PC-9 (cell line): ENCODE data around the gene LRRC61. TPM values are rescaled to one million over a fixed set of nuclear protein-coding genes. Genes with fewer than 3 reads are reported as not detected.
"Not testable (repeated sequence)": the region's sequence is repeated elsewhere in the genome, so short reads cannot be mapped to it uniquely, and the experiment has no call there.

Experiments used
- BruUV-seq: library from RNA; stranded (reverse); fragments of 400-500 nt; replicated peaks from 2 replicates; lab custom pipeline; 2021; lab: Mats Ljungman, UMichigan
- CTCF ChIA-PET: fragments of 300-600 bp; sonication (Branson Sonifier 250); formaldehyde crosslinking; loops from one replicate; lab custom pipeline; 2022; ENCODE audit warnings: antibody characterized with exemption; lab: Charles Lee
- POLR2A ChIA-PET: fragments of 300-600 bp; sonication (Branson Sonifier 250); formaldehyde crosslinking; loops from one replicate; lab custom pipeline; 2022; ENCODE audit warnings: antibody characterized with exemption; ENCODE audit not compliant: unreplicated experiment; lab: Charles Lee
- DNase-seq, 2 experiments: peaks; one replicate each; pipeline versions ENCODE4 v3.0.0 to v3.0.0-alpha.2; 2015 to 2022; ENCODE audit warnings: mixed read lengths in 1 of 2
- H2AFZ ChIP-seq: fragments of 200-600 bp; sonication (generic); 2 replicates; pipeline ENCODE4 v1.8.1; 2017; ENCODE audit warnings: antibody characterized with exemption
- H3F3A ChIP-seq: fragments of 200-600 bp; sonication (generic); 2 replicates; pipeline ENCODE4 v1.8.1; 2017; ENCODE audit warnings: antibody characterized with exemption, mild to moderate bottlenecking, low read depth; ENCODE audit not compliant: insufficient read depth
- H3K27ac ChIP-seq: fragments of 200-600 bp; sonication (generic); 2 replicates; pipeline ENCODE4 v1.6.1; 2016; ENCODE audit warnings: mixed run types
- H3K27me3 ChIP-seq: fragments of 200-600 bp; sonication (generic); 2 replicates; pipeline ENCODE4 v1.6.1; 2016; ENCODE audit warnings: low read depth, mixed run types; ENCODE audit not compliant: insufficient read depth
- H3K36me3 ChIP-seq: fragments of 200-600 bp; sonication (generic); 2 replicates; pipeline ENCODE4 v1.6.1; 2016; ENCODE audit warnings: low read depth, mixed run types
- H3K4me1 ChIP-seq: fragments of 200-600 bp; sonication (generic); replicated peaks from 2 replicates; pipeline ENCODE4 v1.6.1; 2016; ENCODE audit warnings: mixed run types; ENCODE audit not compliant: insufficient read depth
- H3K4me2 ChIP-seq: fragments of 200-600 bp; sonication (generic); 2 replicates; pipeline ENCODE4 v1.6.1; 2017; ENCODE audit warnings: mixed run types
- H3K4me3 ChIP-seq: fragments of 200-600 bp; sonication (generic); 2 replicates; pipeline ENCODE4 v1.6.1; 2016; ENCODE audit warnings: mixed run types
- H3K79me2 ChIP-seq: fragments of 200-600 bp; sonication (generic); 2 replicates; pipeline ENCODE4 v1.6.1; 2017; ENCODE audit warnings: low read depth, mixed run types
- H3K9me2 ChIP-seq: fragments of 200-600 bp; sonication (generic); 2 replicates; pipeline ENCODE4 v1.8.1; 2017; ENCODE audit warnings: mild to moderate bottlenecking; ENCODE audit not compliant: insufficient read depth
- H3K9me3 ChIP-seq: fragments of 200-600 bp; sonication (generic); 2 replicates; pipeline ENCODE4 v1.8.1; 2016; ENCODE audit warnings: low read depth; ENCODE audit not compliant: insufficient read depth
- H4K20me1 ChIP-seq: fragments of 200-600 bp; sonication (generic); 2 replicates; pipeline ENCODE4 v1.8.1; 2017; ENCODE audit not compliant: insufficient read depth
- intact Hi-C: fragments of 100-400 bp; cut with micrococcal nuclease; formaldehyde crosslinking; loops from one replicate; pipeline ENCODE4 v1.10.0; 2022; ENCODE audit not compliant: unreplicated experiment
- total RNA-seq: library from RNA; stranded (reverse); gene quantifications from 2 replicates; pipeline ENCODE4 v1.2.3, GENCODE V29; 2021

Gene LRRC61
- total RNA-seq, 1 experiment from 2014 or later: 34.8 TPM

DNA sequence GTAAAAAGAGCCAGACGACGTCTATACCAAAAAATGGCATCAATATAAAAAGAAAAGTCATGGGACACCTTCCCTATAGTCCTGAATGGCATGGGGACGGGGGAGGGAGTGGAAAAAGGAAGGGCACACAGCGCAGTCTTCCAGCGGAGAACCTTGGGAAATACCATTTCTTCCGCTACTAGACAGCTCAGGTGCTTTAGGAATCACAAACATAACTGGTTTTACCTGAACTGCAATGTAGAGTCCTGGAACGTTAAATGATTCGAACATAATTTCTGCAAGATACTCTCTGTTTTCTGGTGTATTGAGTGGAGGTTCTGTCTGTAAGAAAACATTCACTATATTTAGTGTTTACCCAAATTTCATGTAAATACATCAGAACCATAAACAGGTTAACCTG lies 28.1 kb upstream of the LRRC61 start:
- H3K4me3 ChIP-seq, H3K9me2 ChIP-seq, intact Hi-C loops, H4K20me1 ChIP-seq, H3K4me2 ChIP-seq, H2AFZ ChIP-seq, H3K27me3 ChIP-seq, POLR2A ChIA-PET, DNase-seq, H3K9me3 ChIP-seq, H3K27ac ChIP-seq, H3K4me1 ChIP-seq, CTCF ChIA-PET, H3K79me2 ChIP-seq, H3F3A ChIP-seq, BruUV-seq, H3K36me3 ChIP-seq: not testable (repeated sequence)

GRCh38 chr7:150295614-150296013 lies 27.5 kb upstream of the LRRC61 start:
- intact Hi-C loops, DNase-seq: not testable (repeated sequence)

GRCh38 chr7:150296802-150297201 lies 26.4 kb upstream of the LRRC61 start:
- CTCF ChIA-PET, H3K4me2 ChIP-seq, BruUV-seq, H2AFZ ChIP-seq, H3F3A ChIP-seq, intact Hi-C loops, H3K27me3 ChIP-seq, H3K36me3 ChIP-seq, H3K79me2 ChIP-seq, DNase-seq, H3K4me1 ChIP-seq, H4K20me1 ChIP-seq, POLR2A ChIA-PET, H3K4me3 ChIP-seq, H3K27ac ChIP-seq, H3K9me3 ChIP-seq, H3K9me2 ChIP-seq: not testable (repeated sequence)

More at GRCh38 chr7:150295614-150296013, 27.5 kb upstream of the LRRC61 start:
- CTCF ChIA-PET, H3K4me1 ChIP-seq, H3K27me3 ChIP-seq, H3F3A ChIP-seq, POLR2A ChIA-PET, H3K27ac ChIP-seq, BruUV-seq, H3K36me3 ChIP-seq, H3K4me2 ChIP-seq, H3K9me3 ChIP-seq, H3K4me3 ChIP-seq, H3K9me2 ChIP-seq, H2AFZ ChIP-seq, H3K79me2 ChIP-seq, H4K20me1 ChIP-seq: not testable (repeated sequence)

GRCh38 chr7:150297978-150298377 lies 25.2 kb upstream of the LRRC61 start:
- H2AFZ ChIP-seq, H3K9me2 ChIP-seq, H3K79me2 ChIP-seq, H3K9me3 ChIP-seq, DNase-seq, H4K20me1 ChIP-seq, H3K4me1 ChIP-seq, H3K4me3 ChIP-seq, H3K27ac ChIP-seq, POLR2A ChIA-PET, intact Hi-C loops, H3K36me3 ChIP-seq, H3K27me3 ChIP-seq, H3K4me2 ChIP-seq, H3F3A ChIP-seq, CTCF ChIA-PET, BruUV-seq: not testable (repeated sequence)

DNA sequence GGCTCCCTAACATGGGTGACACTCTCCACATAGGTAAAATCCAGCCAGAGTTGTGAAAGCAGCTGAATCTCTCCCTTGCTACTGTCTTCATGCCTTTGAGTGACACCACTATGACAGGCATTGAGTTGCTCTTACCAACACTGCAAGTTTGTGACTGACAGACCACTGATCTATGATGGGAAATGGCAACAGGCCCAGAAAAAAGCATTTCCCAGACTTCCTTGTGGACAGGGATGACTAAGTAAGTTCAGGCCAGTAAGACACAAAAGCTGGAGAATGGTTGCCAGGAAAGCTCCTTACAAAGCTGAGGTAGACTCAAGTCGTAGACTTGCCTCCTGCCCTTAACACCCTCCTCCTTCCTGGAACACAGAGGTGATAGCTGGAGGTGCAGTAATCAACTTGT lies 20.2 kb upstream of the LRRC61 start:
- H3K27me3 ChIP-seq, H4K20me1 ChIP-seq, CTCF ChIA-PET, H3K36me3 ChIP-seq, H3K4me3 ChIP-seq, BruUV-seq, H3K9me3 ChIP-seq, H2AFZ ChIP-seq, H3K4me2 ChIP-seq, H3K9me2 ChIP-seq, intact Hi-C loops: not testable (repeated sequence)
- Histone ChIP-seq H3K27ac (peak overlapping the region; percentile 18; the same call in 1 of the 2 replicates), H3K79me2 (peaks cover 27% of the 10 kb centered on the region), H3F3A (peaks cover 13% of the 10 kb centered on the region), H3K4me1 (peaks cover 41% of the 10 kb centered on the region)
- POLR2A ChIA-PET: interaction anchor here (0.5 kb wide), 1 partner anchor 75 kb away, joined by 4 read pairs; no protein-coding TSS in a partner anchor
- DNase-seq: peak; percentile 32 to 73

DNA sequence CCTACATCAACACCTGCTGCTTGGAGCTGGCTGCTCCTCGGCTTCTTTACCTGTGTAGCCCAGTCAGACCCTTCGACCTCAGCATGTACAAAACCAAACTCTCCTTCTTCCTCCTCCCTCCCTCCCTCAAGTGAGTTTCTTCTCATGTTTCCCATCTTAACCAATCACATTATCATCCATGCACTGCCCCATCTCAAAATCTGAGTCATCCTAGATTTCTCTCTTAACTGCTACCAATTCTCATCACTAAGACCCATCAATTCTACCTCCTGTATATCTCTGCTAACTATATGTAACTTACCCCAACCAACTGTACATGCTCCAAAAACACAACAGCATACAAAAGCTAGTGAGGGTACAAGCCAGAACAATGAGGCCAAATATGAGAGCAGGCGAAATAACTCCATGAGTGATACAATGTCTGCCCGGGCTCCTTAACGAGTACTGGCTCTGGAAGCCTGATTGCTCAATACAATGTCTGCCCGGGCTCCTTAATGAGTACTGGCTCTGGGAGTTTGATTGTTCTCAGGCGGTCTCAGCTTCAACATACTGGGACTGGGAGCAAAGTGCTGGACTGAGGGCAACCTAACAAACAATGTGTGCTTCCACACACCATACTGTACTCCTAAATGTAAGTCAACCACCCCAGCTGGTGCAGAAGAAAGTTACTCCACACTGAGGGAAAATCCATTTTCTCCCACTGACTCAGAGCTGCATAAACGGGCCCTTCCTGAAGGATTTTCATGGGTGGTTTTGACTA lies 18.5 kb upstream of the LRRC61 start:
- intact Hi-C loops, H2AFZ ChIP-seq, H4K20me1 ChIP-seq, H3K36me3 ChIP-seq, H3K4me3 ChIP-seq, BruUV-seq, H3K4me2 ChIP-seq, DNase-seq, H3K9me2 ChIP-seq, POLR2A ChIA-PET, H3K9me3 ChIP-seq, H3K27ac ChIP-seq, CTCF ChIA-PET, H3K27me3 ChIP-seq: not testable (repeated sequence)
- peaks cover 59% of the 10 kb centered on the region for H3K4me1 ChIP-seq
- peaks cover 28% of the 10 kb centered on the region for H3F3A ChIP-seq
- H3K79me2 ChIP-seq: peaks cover 36% of the 10 kb centered on the region

GRCh38 chr7:150305259-150305902 lies 17.8 kb upstream of the LRRC61 start:
- DNase-seq, intact Hi-C loops, H3K9me2 ChIP-seq, POLR2A ChIA-PET, H3K9me3 ChIP-seq, CTCF ChIA-PET, H4K20me1 ChIP-seq, H3K4me2 ChIP-seq, BruUV-seq, H3K27me3 ChIP-seq, H3K4me3 ChIP-seq, H3K36me3 ChIP-seq, H2AFZ ChIP-seq: not testable (repeated sequence)
- Histone ChIP-seq H3F3A (peaks cover 28% of the 10 kb centered on the region), H3K27ac (peak overlapping the region; percentile 91; the same call in 1 of the 2 replicates), H3K79me2 (peaks cover 37% of the 10 kb centered on the region), H3K4me1 (peaks cover 66% of the 10 kb centered on the region)
